Liver (tissue), 3 donors: ENCODE results near the gene BPI.

Experiments
- EGR1 ChIP-seq, 2 donors: IDR thresholded peaks; 2 replicates each; pipeline ENCODE4 v1.6.1; 2016 to 2018; ENCODE audit warnings: antibody characterized with exemption in 2 of 2, low read depth in 2 of 2
- HNF4A ChIP-seq, 2 donors: conservative IDR thresholded peaks; 2 replicates each; pipeline ENCODE4 v1.6.1; 2016; ENCODE audit warnings: antibody characterized with exemption in 2 of 2, mild to moderate bottlenecking in 2 of 2
- HNF4G ChIP-seq: IDR thresholded peaks from 2 replicates; pipeline ENCODE4 v1.6.1; 2016; ENCODE audit warnings: antibody characterized with exemption
- JUND ChIP-seq, 2 donors: IDR thresholded peaks; 2 replicates each; pipeline ENCODE4 v1.6.1; 2016; ENCODE audit warnings: antibody characterized with exemption in 2 of 2
- SP1 ChIP-seq: IDR thresholded peaks from 2 replicates; pipeline ENCODE4 v1.6.1; 2018; ENCODE audit warnings: antibody characterized with exemption, mild to moderate bottlenecking
- TAF1 ChIP-seq: conservative IDR thresholded peaks from 2 replicates; pipeline ENCODE4 v1.6.1; 2016; ENCODE audit warnings: antibody characterized with exemption, mild to moderate bottlenecking
- YY1 ChIP-seq: IDR thresholded peaks from 2 replicates; pipeline ENCODE4 v1.6.1; 2016; ENCODE audit warnings: antibody characterized with exemption, mild to moderate bottlenecking
- TF ChIP-seq, protein P1 (sequence below): fragments of 150-350 bp; IDR thresholded peaks from 2 replicates; pipeline ENCODE4 v1.5.1; 2017; ENCODE audit warnings: improper control_type of control experiment, low read depth, low read length; ENCODE audit not compliant: missing input control
- TF ChIP-seq, protein P2 (sequence below): IDR thresholded peaks from 2 replicates; pipeline ENCODE4 v1.6.1; 2016; ENCODE audit warnings: antibody characterized with exemption
- TF ChIP-seq, protein P3 (sequence below): IDR thresholded peaks from 2 replicates; pipeline ENCODE4 v1.6.1; 2016; ENCODE audit warnings: antibody characterized with exemption
- donor health status: healthy.
- donor health status: healthy.

DNA sequence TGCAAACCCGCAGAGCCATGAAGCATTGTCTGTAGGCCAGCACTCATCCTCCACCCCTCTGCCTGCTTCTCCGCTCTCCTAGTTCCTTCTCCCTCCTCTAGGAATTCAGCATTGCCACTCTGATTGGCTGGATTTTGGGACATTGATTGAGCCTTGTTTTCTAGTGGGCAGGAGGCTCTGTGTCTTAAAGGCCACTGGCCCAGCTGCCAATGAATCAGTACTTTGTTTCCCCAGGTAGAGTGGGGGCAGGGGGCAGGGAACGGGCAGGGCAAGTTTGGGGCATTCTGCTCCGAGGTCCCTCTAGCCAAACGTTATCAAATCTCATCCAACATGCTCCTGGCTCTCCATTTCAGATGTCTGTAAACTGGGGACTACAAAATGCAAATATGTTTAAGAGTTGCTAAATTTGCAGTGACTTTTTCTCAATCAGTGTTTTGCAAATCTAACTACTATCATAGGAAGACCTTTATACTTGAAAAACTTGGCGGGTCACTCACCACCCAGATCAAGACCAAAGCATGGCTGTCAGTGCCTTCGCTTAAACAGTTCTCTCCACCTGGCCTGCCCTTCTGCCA is 10.4 kb upstream of the BPI start:
- peak; percentile 15 for TF ChIP-seq YY1
- TF ChIP-seq, protein P1, sequence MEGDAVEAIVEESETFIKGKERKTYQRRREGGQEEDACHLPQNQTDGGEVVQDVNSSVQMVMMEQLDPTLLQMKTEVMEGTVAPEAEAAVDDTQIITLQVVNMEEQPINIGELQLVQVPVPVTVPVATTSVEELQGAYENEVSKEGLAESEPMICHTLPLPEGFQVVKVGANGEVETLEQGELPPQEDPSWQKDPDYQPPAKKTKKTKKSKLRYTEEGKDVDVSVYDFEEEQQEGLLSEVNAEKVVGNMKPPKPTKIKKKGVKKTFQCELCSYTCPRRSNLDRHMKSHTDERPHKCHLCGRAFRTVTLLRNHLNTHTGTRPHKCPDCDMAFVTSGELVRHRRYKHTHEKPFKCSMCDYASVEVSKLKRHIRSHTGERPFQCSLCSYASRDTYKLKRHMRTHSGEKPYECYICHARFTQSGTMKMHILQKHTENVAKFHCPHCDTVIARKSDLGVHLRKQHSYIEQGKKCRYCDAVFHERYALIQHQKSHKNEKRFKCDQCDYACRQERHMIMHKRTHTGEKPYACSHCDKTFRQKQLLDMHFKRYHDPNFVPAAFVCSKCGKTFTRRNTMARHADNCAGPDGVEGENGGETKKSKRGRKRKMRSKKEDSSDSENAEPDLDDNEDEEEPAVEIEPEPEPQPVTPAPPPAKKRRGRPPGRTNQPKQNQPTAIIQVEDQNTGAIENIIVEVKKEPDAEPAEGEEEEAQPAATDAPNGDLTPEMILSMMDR, result no peak
- peak; percentile 7 to 52 for TF ChIP-seq HNF4A (conservative IDR thresholded peaks at IDR 0.05)
- no peak for TF ChIP-seq TAF1
- no peak for TF ChIP-seq JUND (IDR thresholded peaks at IDR 0.05)
- TF ChIP-seq EGR1 (IDR thresholded peaks at IDR 0.05; ENCODE audit: low read depth in 2 of 2), result no peak
- TF ChIP-seq, protein P2, sequence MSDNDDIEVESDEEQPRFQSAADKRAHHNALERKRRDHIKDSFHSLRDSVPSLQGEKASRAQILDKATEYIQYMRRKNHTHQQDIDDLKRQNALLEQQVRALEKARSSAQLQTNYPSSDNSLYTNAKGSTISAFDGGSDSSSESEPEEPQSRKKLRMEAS, result peak; percentile 26
- TF ChIP-seq SP1, result no peak
- TF ChIP-seq HNF4G, result no peak
- TF ChIP-seq, protein P3, sequence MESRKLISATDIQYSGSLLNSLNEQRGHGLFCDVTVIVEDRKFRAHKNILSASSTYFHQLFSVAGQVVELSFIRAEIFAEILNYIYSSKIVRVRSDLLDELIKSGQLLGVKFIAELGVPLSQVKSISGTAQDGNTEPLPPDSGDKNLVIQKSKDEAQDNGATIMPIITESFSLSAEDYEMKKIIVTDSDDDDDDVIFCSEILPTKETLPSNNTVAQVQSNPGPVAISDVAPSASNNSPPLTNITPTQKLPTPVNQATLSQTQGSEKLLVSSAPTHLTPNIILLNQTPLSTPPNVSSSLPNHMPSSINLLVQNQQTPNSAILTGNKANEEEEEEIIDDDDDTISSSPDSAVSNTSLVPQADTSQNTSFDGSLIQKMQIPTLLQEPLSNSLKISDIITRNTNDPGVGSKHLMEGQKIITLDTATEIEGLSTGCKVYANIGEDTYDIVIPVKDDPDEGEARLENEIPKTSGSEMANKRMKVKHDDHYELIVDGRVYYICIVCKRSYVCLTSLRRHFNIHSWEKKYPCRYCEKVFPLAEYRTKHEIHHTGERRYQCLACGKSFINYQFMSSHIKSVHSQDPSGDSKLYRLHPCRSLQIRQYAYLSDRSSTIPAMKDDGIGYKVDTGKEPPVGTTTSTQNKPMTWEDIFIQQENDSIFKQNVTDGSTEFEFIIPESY, result no peak
